Panc1 (cell line): ENCODE data around the gene DENND10. TPM values are rescaled to one million over a fixed set of nuclear protein-coding genes. Genes with fewer than 3 reads are reported as not detected.

Experiments used
- ATAC-seq: fragments of 200-7000 bp; cut with Tn5 transposase; 2 replicates; pipeline ENCODE4 v1.9.1; 2020; ENCODE audit warnings: mild to moderate bottlenecking, moderate library complexity
- BruUV-seq: library from RNA; stranded (reverse); fragments of 400-500 nt; replicated peaks from 2 replicates; lab custom pipeline; 2021; lab: Mats Ljungman, UMichigan
- CTCF ChIA-PET: fragments of 300-600 bp; sonication (Branson Sonifier 250); formaldehyde crosslinking; loops from one replicate; lab custom pipeline; 2022; ENCODE audit warnings: antibody characterized with exemption; lab: Charles Lee
- POLR2A ChIA-PET: fragments of 300-600 bp; sonication (Branson Sonifier 250); formaldehyde crosslinking; loops from one replicate; lab custom pipeline; 2022; ENCODE audit warnings: antibody characterized with exemption; lab: Charles Lee
- DNase-seq: peaks from one replicate; pipeline ENCODE4 v3.0.0-alpha.2; 2010; ENCODE audit warnings: low read depth, low spot score
- H3K27ac ChIP-seq: 2 replicates; pipeline ENCODE4 v1.5.1; 2011; ENCODE audit warnings: mild to moderate bottlenecking, low read length, inconsistent platforms
- H3K27me3 ChIP-seq: fragments of 200-500 bp; sonication (Bioruptor generic); 2 replicates; pipeline ENCODE4 v1.6.0; 2014; ENCODE audit warnings: low read length, inconsistent platforms; ENCODE audit not compliant: control insufficient read depth, insufficient read depth
- H3K36me3 ChIP-seq: fragments of 200-500 bp; sonication (Bioruptor generic); 2 replicates; pipeline ENCODE4 v1.5.1; 2014; ENCODE audit warnings: inconsistent platforms, mild to moderate bottlenecking, low read length, moderate library complexity; ENCODE audit not compliant: control insufficient read depth, insufficient read depth
- H3K4me1 ChIP-seq: 2 replicates; pipeline ENCODE4 v1.5.1; 2011; ENCODE audit warnings: inconsistent platforms, mild to moderate bottlenecking, low read length, moderate library complexity; ENCODE audit not compliant: control insufficient read depth, insufficient read depth
- H3K4me3 ChIP-seq, 2 experiments: 2 replicates each; pipeline ENCODE4 v1.5.1; 2011 to 2012; ENCODE audit warnings: low read depth in 2 of 2, low read length in 2 of 2, mild to moderate bottlenecking in 2 of 2, inconsistent platforms in 1 of 2, moderate library complexity in 1 of 2
- H3K9me3 ChIP-seq: fragments of 200-500 bp; sonication (Bioruptor generic); 2 replicates; pipeline ENCODE4 v1.5.1; 2014; ENCODE audit warnings: low read depth, mild to moderate bottlenecking, inconsistent platforms, low read length, moderate library complexity; ENCODE audit not compliant: control insufficient read depth, insufficient read depth
- POLR2AphosphoS5 ChIP-seq: IDR thresholded peaks from 2 replicates; pipeline ENCODE4 v1.6.1; 2012; ENCODE audit warnings: mild to moderate bottlenecking, low read depth, low read length, moderate library complexity
- SIN3A ChIP-seq: IDR thresholded peaks from 2 replicates; pipeline ENCODE4 v1.6.1; 2012; ENCODE audit warnings: low read depth, mild to moderate bottlenecking, low read length, moderate library complexity, borderline replicate concordance; ENCODE audit not compliant: insufficient read depth
- TCF7L2 ChIP-seq: IDR thresholded peaks from 2 replicates; pipeline ENCODE4 v1.6.1; 2011; ENCODE audit warnings: mild to moderate bottlenecking, low read depth, low read length, inconsistent platforms
- in situ Hi-C: cut with HindIII; loops from 2 replicates; pipeline ENCODE4 v1.10.0; 2016; ENCODE audit warnings: low sequenced_read_pairs, low pct_unique_long_range_greater_than_20kb
- intact Hi-C: fragments of 100-400 bp; cut with micrococcal nuclease; formaldehyde crosslinking; loops from one replicate; pipeline ENCODE4 v1.10.0; 2022; ENCODE audit not compliant: unreplicated experiment
- total RNA-seq: library from RNA; stranded (reverse); gene quantifications from one replicate; pipeline ENCODE4 v1.2.1, GENCODE V29; 2021; ENCODE audit not compliant: unreplicated experiment
- TF ChIP-seq, protein P1 (sequence below), 2 experiments: IDR thresholded peaks; 2 replicates each; pipeline ENCODE4 v1.6.1; 2011 to 2012; ENCODE audit warnings: low read depth in 2 of 2, control low read depth in 1 of 2, low read length in 1 of 2, mild to moderate bottlenecking in 1 of 2, moderate library complexity in 1 of 2; ENCODE audit not compliant: insufficient read depth in 1 of 2
- TF ChIP-seq, protein P2 (sequence below): fragments of 450-650 bp; IDR thresholded peaks from 2 replicates; pipeline ENCODE4 v1.5.1; 2017; ENCODE audit warnings: mild to moderate bottlenecking

The DENND10 gene
- total RNA-seq, 1 experiment from 2014 or later, result 72.8 TPM

DNA sequence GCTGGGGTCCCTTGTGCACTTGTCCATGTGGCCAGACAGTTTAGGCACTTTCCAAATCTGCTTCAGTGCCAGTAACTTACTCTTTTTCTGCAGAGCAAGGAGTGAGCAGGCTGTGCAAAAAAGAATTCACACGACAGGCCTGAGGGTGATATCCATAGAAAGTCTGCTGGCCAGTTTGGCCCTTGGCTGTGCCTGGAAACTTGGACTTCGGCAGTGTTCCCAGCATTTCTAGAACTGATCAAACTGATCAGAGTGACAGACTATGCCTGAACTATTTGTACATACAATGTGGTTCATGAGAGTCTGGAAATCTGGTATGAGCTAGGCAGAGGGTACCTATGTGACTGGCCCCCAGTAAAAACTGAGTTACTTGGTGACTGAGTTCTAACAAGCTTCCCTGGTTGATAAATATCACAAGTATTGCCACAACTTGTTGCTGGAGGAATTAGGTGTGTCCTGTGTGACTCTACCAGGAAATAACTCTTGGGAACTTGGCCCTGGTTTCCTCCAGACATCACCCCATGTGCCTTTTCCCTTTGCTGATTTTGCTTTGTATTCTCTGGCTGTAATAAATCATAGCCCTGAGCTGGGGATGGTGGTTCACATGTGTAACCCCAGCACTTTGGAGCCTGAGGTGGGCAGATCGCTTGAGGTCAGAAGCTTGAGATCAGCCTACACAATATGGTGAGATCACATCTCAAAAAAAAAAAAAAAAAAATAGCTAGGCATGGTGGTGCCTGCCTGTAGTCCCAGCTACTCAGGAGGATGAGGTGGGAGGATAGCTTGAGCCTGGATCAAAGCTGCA is 3.3 kb upstream of the DENND10 start:
- CTCF ChIA-PET, result interaction anchor here (0.5 to 0.6 kb wide), 2 partner anchors 11 to 60 kb away, joined by 5 to 7 read pairs; no protein-coding TSS in a partner anchor
- Histone ChIP-seq H3K4me1 (peaks cover 15% of the 10 kb centered on the region), H3K27me3 (no peaks in the 10 kb centered on the region), H3K27ac (no peak overlapping the region), H3K4me3 (no peak overlapping the region), H3K36me3 (no peaks in the 10 kb centered on the region; the same call in 1 of the 2 replicates), H3K9me3 (no peaks in the 10 kb centered on the region)
- no TSS peak for BruUV-seq
- in situ Hi-C loops (no loop called here), intact Hi-C loops (no loop called here)
- POLR2A ChIA-PET, result interaction anchor here (0.7 kb wide), 1 partner anchor 9 kb away, joined by 3 read pairs; no protein-coding TSS in a partner anchor
- DNase-seq, result no peak
- no peak for ATAC-seq
- TF ChIP-seq POLR2AphosphoS5 (no peak), SIN3A (no peak), TCF7L2 (no peak)
- TF ChIP-seq, protein P1, sequence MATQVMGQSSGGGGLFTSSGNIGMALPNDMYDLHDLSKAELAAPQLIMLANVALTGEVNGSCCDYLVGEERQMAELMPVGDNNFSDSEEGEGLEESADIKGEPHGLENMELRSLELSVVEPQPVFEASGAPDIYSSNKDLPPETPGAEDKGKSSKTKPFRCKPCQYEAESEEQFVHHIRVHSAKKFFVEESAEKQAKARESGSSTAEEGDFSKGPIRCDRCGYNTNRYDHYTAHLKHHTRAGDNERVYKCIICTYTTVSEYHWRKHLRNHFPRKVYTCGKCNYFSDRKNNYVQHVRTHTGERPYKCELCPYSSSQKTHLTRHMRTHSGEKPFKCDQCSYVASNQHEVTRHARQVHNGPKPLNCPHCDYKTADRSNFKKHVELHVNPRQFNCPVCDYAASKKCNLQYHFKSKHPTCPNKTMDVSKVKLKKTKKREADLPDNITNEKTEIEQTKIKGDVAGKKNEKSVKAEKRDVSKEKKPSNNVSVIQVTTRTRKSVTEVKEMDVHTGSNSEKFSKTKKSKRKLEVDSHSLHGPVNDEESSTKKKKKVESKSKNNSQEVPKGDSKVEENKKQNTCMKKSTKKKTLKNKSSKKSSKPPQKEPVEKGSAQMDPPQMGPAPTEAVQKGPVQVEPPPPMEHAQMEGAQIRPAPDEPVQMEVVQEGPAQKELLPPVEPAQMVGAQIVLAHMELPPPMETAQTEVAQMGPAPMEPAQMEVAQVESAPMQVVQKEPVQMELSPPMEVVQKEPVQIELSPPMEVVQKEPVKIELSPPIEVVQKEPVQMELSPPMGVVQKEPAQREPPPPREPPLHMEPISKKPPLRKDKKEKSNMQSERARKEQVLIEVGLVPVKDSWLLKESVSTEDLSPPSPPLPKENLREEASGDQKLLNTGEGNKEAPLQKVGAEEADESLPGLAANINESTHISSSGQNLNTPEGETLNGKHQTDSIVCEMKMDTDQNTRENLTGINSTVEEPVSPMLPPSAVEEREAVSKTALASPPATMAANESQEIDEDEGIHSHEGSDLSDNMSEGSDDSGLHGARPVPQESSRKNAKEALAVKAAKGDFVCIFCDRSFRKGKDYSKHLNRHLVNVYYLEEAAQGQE (IDR thresholded peaks at IDR 0.05; ENCODE audit: insufficient read depth in 1 of 2, low read depth in 2 of 2, low read length in 1 of 2), result no peak
- TF ChIP-seq, protein P2, sequence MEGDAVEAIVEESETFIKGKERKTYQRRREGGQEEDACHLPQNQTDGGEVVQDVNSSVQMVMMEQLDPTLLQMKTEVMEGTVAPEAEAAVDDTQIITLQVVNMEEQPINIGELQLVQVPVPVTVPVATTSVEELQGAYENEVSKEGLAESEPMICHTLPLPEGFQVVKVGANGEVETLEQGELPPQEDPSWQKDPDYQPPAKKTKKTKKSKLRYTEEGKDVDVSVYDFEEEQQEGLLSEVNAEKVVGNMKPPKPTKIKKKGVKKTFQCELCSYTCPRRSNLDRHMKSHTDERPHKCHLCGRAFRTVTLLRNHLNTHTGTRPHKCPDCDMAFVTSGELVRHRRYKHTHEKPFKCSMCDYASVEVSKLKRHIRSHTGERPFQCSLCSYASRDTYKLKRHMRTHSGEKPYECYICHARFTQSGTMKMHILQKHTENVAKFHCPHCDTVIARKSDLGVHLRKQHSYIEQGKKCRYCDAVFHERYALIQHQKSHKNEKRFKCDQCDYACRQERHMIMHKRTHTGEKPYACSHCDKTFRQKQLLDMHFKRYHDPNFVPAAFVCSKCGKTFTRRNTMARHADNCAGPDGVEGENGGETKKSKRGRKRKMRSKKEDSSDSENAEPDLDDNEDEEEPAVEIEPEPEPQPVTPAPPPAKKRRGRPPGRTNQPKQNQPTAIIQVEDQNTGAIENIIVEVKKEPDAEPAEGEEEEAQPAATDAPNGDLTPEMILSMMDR, result no peak

DNA sequence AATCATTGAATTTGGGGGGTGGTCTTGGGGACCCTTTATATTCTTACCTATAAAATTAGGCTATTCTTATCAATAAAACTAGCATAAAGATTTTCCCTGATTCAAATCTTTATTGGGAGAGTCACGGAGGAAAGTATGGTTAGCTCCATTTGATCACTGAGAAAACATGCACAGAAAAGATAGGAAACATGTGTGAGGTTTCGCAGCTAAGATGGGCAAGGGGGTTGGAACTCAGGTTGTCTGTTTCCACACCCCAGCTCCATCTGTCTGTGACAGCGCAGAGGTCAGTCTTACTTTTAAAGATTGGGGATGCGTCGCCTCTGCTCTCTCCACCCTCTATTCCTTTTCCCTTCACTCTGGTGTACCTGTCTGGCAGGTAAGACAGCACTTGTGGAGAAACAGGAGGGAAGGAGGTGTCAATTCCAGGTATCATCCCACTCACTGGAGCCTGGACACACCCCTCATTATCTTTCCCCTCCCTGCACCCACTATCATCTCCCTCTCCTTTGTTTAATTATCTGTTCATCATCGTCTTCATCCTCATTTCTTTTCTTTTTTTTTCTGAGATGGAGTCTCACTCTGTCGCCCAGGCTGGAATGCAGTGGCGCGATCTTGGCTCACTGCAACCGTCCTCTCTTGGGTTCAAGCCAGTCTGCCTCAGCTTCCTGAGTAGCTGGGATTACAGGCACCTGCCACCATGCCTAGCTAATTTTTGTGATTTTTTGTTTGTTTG is 2.4 kb upstream of the DENND10 start:
- Histone ChIP-seq H3K9me3 (no peaks in the 10 kb centered on the region), H3K36me3 (no peaks in the 10 kb centered on the region; the same call in 1 of the 2 replicates), H3K4me1 (peaks cover 15% of the 10 kb centered on the region), H3K27me3 (no peaks in the 10 kb centered on the region), H3K4me3 (peak overlapping the region; percentile 26 to 48), H3K27ac (0 out of 2 replicates have a peak overlapping the region, but pooled peaks have one; percentile 25)
- TF ChIP-seq, protein P2, result no peak
- TF ChIP-seq, protein P1 (IDR thresholded peaks at IDR 0.05; ENCODE audit: insufficient read depth in 1 of 2, low read depth in 2 of 2, low read length in 1 of 2), result no peak
- TF ChIP-seq SIN3A (no peak), TCF7L2 (no peak), POLR2AphosphoS5 (no peak)
- ChIA-PET CTCF (interaction anchor here (0.5 to 0.6 kb wide), 2 partner anchors 10 to 60 kb away, joined by 5 to 7 read pairs; no protein-coding TSS in a partner anchor), POLR2A (interaction anchor here (0.7 kb wide), 2 partner anchors 8 to 197 kb away, joined by 3 read pairs; no protein-coding TSS in a partner anchor)
- no TSS peak for BruUV-seq
- in situ Hi-C loops (no loop called here), intact Hi-C loops (no loop called here)
- DNase-seq, result no peak
- no peak for ATAC-seq
